HG02938 (cell line): ENCODE results near the gene OR5AU1.

Experiments
- ATAC-seq: cut with Tn5 transposase; IDR thresholded peaks from one replicate; pipeline ENCODE4 v1.9.1; 2021; ENCODE audit warnings: mild to moderate bottlenecking, moderate library complexity; ENCODE audit not compliant: unreplicated experiment

Gene OR5AU1

GRCh38 chr14:21108791-21109190, 47.1 kb downstream of the OR5AU1 start:
- no peak for ATAC-seq

- no peak for ATAC-seq
Measured at GRCh38 chr14:21107283-21107800, 48.5 kb downstream of the OR5AU1 start.

- ATAC-seq, result no peak
Measured at GRCh38 chr14:21106498-21107282, 49.2 kb downstream of the OR5AU1 start.

DNA sequence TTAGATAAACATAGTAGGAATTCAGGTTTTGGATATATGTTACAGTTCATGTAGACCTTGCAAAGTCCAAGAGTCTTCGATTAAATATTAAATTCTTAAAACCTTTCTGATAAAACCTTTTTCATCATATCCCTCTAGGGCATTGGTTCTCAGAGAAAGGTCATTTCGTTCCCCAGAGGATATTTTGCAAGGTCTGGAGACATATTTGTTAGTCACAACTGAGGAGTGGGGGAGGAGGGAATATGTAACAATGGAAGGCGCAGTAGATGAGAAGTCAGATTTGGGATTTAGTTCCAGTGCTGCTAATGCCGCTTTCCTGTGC, 49.7 kb downstream of the OR5AU1 start:
- no peak for ATAC-seq

DNA sequence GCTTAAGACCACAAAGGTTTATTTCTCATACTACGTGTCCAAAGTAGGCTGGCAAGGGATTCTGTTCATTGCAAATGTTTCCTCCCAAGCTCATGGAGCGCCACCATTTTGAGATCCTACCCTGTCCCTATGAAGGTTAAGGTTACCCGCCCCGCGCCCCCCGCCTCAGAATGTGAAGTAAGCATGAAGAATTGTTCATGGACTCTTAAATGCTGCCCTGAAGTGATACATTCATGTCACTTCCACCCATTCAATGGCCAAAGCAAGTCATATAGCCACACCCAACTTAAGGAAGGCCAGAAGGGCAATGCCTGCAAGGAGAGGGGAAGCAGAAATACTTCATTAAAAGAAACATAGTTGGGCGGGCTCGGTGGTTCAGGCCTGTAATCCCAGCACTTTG, 50.8 kb downstream of the OR5AU1 start:
- ATAC-seq, result no peak
